Measurements from ENCODE around the gene MACROH2A2.

The MACROH2A2 gene

DNA sequence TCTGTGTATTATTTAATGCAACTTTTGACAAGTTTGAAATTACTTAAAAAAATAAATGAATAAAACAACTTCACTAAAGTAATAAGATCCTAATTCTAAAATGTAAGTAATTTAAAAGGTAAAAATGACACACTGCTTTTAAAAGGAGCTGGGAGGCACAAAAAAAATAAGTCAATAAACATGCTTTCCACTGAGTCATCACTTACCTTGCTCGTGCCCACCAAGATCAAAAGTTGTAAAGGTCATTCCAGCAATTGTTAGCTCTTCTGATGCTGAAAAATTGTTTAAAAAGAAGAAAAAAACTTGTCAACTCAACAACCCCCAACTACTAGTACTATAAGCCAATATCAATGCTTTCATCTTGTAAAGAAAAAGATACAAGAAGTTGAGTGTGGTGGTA lies 108.2 kb downstream of the MACROH2A2 start:
- Mint-ChIP-seq H3K27me3 (ENCODE audit: low read depth) (no peaks in the 10 kb centered on the region), H3K4me1 (ENCODE audit: low read depth) (peaks cover 33% of the 10 kb centered on the region), H3K9me3 (no peaks in the 10 kb centered on the region), H3K27ac (no peak overlapping the region), H3K4me3 (no peak overlapping the region), H3K36me3 (ENCODE audit: low read depth) (peaks cover 48% of the 10 kb centered on the region)

All from T-helper 1 cell treated with Interleukin-12 subunit alpha and Interleukin-12 subunit beta and Interleukin-4 antibody, amounts not matched to agents 30 μg/mL and 1 μg/mL, for 36 hours (primary cell).